HG03457 (cell line): ENCODE results near the gene CMTR1.

Experiments used
- ATAC-seq: cut with Tn5 transposase; IDR thresholded peaks from one replicate; pipeline ENCODE4 v1.9.1; 2021; ENCODE audit warnings: moderate number of reproducible peaks; ENCODE audit not compliant: unreplicated experiment

CMTR1 gene

DNA sequence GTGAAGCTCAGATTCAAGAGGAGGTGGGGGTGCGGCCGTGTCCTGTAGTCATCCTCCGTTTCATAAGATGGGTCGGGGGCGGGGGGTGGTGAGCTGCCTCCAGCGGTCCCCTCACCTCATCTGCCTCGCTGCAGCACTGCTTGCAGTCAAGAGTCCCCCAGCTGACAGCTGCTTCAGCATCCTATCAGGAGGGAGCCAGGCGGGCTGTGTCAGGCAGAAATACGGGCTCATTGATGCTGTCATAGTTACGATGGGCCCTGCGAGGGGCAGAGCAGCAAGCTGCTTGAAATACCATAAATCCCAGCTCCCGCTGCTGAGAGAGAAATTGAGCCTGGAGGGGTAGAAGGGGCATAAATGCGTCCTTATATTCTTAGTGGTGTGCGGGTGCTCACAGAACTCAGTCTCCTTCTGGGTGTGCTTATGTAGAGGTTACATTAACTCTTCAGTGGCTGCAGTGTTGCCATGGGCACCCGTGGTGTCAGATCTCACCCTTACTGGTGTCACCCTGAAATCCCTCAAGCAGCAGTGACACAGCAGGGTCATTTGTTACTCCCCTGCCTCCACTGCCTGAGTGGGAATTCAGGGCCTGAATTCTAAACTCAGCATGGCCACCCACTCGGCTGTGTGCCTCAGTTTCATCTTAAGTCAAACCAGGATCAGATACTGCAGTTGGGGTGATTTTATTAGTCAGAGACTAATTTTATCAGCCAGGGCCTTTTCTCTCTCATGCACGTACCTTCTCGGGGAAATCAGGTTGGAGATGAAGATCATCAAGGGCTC lies 44.8 kb downstream of the CMTR1 start:
- ATAC-seq = no peak

DNA sequence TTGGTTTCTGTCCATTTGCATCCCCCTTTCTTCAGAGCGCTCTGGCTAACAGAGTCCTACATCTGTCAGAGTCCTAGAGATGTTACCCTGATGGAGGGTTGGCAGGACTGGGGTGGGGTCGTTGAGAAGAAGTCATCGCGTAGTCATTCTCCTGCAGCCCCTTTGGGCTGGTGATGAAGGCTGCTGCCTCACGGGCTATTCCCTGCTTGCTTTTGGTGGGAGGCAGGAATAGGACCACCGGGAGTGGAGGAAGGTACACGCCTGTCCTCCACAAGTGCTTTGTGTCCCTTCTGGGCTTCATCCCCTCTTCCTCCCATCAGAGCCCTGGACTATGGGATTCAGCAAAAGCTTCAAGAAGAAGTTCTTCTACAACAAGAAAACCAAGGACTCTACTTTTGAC lies 45.8 kb downstream of the CMTR1 start:
- no peak for ATAC-seq

DNA sequence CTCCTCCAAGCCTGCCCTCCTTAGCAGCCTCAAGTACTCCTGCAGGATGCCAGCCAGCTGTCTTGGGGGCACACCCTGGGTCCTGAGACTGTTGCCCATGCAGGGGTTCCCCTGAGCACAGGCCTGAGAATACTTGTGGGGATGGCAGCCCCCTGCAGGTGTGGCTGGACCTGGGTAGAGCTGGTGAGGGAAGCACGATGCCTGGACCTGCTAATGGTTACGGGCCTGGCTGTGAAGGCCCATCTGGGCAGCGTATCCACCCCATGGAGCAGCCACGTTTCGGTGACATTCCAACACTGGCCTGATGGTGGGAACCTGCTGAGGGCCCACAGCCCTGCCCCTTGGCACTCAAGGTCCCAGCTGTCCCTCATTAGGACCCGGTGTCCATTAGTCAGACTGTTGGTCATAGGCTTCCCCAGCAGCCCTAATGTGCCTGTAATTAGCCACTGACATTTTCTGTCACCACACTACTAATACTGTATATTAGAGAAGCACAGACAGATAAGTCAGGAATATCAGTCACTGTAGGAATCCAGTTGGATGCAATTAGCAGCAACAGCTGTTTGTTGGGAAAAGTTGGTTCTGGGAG lies 46.3 kb downstream of the CMTR1 start:
- ATAC-seq = no peak

DNA sequence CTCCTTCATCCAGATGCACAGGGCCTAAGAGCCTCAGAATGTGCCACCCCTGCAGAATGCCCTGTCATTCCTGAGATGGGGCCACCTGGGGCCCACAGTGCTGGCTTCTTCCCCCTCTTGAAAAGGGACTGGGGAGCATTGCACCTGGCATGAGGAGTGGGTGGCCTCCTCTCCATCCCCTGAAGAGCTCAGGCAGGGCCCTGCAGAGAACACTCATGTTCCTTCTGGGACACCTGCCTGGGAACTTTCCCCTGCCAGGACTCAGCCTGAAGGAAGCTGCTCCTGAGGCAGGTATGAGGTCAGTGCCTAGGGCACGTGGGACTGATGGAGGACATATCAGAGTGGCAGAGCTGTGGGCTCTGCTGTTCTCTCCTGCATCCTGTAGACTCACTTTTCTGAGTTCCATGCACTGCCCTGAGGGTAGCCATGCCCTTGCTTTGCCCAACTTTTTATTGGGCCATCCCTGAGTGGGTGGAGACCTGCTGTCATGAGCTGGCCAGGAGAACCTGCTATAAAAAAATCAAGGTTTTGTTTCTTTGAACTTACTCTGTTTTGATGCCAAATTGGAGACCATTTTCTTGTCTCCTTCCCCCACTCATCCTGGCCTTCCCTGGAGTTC lies 47.2 kb downstream of the CMTR1 start:
- ATAC-seq = no peak

DNA sequence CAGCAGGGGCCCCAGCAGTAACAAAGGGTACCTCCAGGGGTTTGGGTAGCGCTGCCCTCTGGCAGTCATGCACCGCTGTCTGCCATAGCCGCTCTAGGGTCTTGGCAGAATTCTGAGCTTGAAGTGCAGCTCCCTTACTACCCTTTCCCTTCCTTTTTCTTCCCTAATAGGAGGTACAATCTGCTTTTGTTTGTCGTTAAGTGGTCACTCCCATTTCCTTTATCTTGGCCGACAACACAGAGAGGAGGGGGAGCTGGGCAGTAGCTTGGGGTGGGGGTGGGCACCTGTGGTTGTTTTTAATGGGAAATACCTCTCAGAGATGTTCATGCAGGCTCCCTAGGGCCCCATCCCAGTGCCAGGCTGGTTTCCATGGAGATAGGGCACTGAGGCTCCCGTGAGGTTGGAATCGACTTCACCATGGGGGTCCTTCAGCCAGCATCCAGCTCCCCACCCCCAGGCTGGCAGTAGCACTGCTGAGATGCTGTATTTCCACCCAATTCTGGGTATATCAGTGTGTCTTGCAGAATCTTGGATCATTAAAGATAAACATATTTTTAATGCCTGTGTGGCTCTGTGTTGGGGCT lies 48.0 kb downstream of the CMTR1 start:
- no peak for ATAC-seq

DNA sequence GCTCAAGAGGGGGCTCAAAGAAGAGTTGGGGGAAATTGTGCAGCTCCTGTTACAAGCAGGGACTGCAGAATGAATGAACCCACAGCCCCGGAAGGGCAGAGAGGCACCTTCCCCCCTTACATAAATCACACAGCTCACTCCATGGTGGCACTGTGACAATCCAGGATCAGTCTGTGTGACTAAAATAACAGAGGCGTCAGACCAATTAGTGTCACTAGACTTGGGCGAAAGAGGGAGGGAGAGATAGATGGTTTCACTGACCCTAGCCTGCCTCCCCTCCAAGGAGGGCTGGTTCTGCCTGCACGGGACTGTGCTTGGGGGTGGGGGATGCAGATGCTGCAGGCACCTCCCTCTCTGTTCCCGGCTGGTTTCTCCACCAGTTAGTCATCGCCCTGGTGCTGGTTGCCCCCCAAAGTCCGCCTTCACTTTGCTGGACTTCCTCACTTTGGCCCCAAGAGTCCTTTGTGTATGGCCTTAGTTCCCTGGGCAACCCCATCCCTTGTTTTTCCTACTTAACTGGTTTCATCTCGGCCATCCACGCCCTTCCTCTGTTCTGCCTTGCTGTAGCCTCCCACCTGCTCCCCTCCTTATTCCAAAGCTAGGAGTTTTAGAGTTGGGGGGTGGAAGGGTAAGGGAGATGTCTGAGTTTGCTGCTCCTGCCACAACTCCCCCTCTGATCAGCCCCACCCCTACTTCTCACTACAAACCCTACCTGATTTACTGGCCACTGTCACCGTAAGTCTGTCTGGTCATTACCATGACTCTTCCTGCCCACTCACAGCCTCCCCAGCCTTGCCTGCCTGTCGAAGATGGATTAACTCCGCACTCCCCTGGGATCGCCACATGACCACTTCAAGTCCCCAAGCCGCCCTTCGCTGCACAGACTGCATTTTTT lies 48.9 kb downstream of the CMTR1 start:
- no peak for ATAC-seq

DNA sequence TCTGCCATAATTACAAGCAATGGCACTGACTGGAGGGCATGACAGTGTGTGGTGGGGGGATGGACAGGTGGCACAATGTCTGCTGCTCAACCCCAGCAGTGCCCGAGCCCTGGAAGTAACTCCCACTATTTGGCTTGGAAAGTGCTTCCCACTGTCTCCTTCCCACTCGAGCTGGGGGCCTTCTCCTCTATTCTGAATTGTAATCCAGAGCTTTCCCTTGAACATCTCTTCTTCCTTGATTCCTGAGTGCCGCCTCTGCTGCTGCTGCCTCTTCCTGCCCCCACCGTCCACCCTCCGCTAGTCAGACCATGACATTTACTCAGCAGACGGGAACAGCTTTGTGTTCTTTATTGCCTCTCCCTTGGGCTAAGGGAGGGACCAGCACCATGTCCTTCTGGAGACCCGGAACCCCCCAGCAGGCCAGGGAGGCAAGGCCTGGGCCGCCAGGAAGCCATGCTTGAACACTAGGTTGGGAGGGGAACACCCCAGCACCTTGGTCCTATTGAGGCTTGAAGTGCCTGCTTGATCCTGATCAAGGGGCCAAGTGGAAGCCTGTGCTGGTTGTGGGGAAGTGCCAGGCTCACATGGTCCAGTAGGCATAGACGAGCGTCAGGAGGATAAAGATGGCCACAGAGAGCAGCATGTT lies 49.7 kb downstream of the CMTR1 start:
- ATAC-seq = no peak

DNA sequence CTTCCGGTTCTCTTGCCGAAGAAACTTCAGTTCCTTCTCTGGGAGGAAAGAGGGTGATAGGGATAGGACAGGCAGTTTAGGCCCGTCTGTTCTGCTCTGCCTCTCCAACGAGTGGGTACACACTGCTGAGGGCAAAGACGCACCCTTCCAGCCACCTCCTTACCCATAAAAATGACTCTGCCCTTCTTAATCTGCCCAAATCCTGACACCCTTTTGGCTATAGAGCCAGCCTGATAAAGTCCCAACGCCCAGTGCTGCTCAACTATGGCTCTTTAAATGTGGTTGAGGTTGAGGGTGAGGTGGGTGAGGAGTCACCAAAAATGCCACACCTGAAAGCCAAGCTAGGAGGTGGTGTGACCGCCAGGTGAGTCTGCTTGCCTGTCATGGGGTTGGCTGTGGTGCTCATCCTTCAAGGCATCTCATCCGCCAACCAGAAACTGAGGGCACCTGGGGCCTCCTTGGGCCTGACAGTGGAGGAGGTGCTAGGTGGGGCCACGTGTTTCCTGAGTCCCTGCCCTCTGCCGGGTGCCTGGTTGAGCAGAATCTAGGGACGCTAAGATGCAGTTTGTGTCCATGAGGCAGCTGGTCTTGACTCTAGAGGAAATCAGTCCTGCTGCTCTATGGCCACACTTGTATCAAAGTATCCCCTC lies 50.4 kb downstream of the CMTR1 start:
- ATAC-seq = no peak

DNA sequence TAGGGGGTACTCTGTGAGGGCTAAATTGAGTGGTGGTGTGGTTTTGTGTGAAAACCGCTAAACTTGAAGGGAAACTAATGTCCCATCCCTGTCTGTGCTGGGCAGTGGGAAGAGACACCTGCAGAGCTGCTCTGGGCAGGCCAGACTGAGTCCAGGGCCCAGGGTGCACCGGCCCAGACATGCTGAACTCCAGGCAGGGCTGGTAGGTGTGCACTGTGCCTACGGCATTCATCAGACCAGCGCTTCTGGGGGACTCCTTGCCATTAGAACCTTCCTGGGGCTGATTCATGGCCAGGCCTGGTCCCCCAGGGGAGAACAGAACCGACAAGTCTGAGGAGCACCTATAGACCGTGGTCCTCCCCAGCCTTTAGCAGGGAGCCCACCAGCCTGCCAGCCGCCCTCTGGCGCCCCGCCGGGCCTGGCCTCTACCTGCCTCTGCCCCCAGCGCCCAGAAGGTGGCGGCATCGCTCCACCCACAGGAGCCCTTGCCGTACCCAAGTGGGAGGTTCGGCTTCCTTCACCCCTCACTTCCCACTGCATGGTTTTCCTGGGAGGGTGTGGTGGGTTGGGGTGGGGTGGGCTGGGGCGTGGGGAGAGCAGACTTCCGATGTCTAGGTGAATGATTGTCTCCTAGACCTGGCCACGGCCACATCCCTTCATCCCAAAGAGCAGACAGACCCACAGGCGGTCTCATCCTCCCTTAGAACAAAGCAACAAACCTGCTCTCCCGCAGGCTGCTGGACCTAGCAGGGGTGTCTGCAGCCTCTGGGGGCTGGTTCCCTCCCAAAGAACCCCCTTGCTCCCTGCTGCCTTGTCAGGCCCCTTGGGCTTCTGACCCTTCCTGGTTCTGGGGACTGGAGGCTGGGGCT lies 51.1 kb downstream of the CMTR1 start:
- no peak for ATAC-seq

DNA sequence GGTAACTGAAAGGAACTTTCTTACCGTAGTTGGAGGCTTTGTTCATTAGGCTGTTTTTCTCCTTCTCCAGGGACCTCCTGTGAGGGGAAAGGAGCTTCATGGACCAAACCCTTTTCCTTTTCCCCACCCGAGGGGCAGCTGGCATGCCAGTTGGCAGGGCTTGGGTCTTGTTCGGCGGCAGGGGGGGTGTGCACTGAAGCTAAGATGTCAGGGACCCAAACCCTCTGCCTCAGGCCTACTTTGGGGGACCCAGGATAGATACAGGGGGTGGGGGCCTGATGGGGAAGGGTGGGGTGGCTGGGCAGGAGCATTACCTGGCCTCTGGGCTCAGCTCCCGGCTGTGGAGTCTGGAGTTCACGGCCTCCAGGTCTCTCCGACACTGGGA lies 51.8 kb downstream of the CMTR1 start:
- no peak for ATAC-seq

DNA sequence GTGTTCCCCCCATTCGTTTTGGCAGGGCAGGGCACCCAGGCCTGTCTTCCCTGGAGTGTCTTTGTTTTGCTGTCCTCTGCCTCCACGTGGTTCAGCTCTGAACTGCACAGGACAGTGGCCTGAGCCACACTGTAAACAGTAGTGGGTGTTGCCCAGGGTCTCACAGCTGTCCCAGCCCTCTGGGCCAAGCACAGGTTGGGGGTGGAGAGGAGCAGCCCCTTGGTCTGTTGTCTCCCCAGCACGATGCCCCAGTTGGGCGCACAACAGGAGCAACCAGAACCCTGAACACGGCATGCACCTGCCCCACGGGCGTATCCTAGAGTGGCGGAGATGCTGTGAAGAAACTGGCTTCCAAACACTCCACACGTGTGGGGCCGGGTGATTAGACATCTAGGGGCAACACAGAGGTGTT lies 52.3 kb downstream of the CMTR1 start:
- no peak for ATAC-seq

DNA sequence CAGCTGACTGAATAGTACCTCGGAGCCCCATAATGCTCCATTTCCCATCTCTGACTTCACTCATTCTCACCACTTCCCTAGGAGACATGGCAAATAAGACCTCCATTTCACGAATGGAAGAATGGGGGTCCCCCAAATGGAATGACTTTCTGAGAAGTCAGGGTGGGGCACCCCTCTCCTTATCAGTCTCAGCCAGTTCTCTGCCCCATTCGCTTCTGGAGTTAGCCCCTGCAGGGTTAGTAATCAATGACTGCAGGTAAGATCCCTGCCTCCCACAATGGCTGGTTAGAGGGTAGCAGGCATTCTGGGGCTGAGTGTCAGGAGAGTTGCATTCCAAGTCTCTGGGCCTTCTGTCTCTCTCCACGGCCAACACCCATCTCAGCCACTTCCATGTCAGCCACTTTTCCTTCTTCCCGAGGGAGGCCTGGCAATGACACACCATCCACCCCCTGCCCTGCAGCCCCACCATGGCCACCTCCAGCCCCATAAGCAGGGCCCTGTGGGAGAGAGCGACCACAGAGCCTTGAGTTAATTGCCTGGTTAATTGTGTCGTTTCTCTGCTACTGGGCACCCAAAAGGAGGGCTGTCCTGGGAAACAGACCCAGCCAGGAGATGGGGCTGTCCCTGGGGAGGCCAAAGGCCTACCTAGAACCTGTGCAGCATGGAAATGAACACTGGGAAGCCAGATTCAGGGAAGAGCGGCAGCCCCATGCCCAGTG lies 53.3 kb downstream of the CMTR1 start:
- no peak for ATAC-seq

DNA sequence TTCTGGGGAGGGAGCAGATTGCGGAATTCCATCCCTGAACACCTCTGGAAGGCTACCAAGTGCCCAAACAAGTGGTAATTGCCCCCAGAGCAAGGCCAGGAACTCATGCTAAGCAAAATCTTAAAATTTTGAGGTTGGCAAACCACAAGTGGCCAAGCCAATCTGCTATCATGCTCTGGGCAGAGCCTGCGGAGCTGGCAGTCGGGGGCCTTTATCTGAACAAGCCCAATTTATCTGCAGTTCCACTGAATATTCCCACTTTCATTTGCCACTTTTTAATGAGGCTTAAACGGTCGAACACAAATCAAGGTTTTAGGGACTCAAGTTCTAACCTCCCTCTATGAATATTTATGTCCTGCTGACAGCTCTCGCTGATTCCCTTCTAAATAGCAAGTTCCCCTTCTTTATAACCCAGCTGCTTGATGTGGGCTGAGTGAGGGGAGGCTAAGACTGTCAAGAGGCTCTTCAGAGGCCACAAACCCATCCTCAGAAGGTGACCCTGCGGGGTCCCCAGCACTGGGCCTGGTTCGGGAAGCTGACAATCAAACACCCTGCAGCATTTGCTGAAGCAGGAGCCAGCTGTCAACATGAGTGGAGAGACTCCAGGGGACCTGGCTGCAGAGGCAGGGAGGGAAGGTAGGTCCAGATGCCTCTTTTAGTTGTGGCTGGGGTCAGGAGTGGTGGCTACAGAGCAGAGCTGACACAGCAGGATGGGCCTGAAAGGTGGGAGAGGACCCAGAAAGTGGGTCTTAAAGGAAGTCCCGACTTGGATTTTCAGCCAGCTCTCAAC lies 54.8 kb downstream of the CMTR1 start:
- no peak for ATAC-seq

DNA sequence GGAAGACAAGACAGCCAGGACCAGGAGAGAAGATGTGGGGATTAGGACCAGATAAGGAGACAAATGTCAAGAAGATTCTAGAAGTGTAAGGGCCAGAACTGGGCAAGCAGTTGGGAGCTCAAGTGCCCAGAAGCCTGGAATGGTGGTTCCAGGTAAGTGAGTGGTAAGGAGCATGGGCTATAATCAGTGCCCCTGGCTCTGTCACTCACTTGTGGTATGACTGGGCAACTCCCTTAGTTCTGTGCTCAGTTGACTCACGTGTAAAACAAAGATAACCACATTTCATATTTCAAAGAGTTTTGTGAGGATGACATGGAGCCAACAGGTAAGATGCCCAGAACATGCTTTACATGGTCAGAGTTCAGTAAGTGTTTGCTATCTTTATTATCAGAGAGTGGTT lies 55.5 kb downstream of the CMTR1 start:
- no peak for ATAC-seq

DNA sequence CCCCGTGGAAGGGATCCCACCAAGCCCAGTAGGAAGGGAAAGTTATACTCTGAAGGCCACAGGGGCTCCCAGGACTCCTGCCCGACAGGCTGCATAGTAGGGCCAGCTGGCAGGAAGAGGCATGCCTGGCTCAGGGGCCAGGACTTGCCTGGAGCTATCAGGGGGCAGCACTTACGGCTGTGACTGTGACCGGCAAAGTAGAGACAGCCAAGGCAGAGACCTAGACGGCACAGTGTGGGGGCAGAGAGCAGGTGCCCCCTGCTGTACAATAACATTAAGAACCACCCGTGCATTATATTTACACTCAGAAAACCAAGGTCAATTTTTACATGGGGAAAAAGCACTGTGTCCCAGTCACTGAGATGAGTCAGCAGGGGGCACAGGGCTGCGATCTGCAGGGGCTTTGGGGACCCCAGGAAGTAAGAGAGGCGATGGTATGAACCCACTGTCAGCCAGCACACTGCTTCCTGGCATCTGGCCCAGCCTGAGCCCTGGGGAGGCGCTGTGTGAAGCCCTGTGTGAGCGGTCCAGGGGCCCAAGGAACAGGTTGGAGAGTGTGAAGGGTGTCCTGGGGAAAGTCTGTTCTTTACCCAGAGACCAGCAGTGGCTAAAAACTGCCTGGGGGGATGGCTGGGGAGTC lies 56.8 kb downstream of the CMTR1 start:
- no peak for ATAC-seq

DNA sequence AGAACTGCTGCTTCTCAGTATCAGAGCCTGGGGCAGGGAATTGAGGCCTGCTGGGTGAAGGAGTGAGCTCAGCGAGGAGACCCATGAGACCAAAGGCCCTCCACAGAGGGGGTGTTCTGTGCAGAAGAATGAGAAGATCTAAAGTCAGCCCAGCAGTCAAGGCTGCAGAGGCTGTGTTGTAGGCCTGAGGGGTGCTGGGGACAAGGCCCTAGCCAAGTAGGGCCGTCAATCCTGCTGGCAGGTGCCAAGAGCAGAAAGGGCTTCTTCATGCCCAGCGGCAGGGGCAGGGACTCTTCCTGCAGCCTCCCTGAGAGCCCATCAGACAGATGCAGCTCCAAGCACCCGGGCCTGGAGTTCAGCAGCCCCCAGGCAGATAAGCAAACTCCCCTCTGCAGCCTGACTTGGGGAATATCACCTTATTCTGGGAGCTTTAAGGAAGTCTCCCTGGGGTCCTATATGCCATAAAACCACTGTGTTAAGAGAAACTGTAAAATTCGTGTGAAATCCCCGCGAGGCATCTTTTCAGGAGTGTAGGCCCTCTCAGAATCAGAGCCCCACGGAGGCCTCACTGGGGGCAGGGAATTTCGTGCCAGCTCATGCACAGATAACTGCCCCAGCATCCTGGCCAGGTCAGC lies 57.6 kb downstream of the CMTR1 start:
- no peak for ATAC-seq
